SK-N-SH (cell line): ENCODE measurements around the gene PGRMC2.

ENCODE experiments used
- ELF1 ChIP-seq: IDR thresholded peaks from 2 replicates; pipeline ENCODE4 v1.4.0; 2012
- EP300 ChIP-seq, 2 experiments: IDR thresholded peaks; 2 replicates each; pipeline versions ENCODE4 v1.4.0 to v1.6.1; 2012; ENCODE audit warnings: borderline replicate concordance in 1 of 2, low read depth in 1 of 2, low read length in 1 of 2
- EZH2phosphoT487 ChIP-seq: fragments of 200-600 bp; sonication (generic); IDR thresholded peaks from 2 replicates; pipeline ENCODE4 v1.6.1; 2017; ENCODE audit warnings: low read depth, mixed run types, mild to moderate bottlenecking, antibody characterized with exemption, moderate library complexity, borderline replicate concordance
- FOXM1 ChIP-seq: IDR thresholded peaks from 2 replicates; pipeline ENCODE4 v1.4.0; 2012; ENCODE audit warnings: low read depth, mild to moderate bottlenecking
- GABPA ChIP-seq: IDR thresholded peaks from 2 replicates; pipeline ENCODE4 v1.4.0; 2012; ENCODE audit warnings: low read depth, mild to moderate bottlenecking
- JUND ChIP-seq: IDR thresholded peaks from 2 replicates; pipeline ENCODE4 v1.4.0; 2012
- NFIC ChIP-seq: IDR thresholded peaks from 2 replicates; pipeline ENCODE4 v1.4.0; 2012; ENCODE audit warnings: borderline replicate concordance
- NRF1 ChIP-seq: IDR thresholded peaks from 2 replicates; pipeline ENCODE4 v1.6.1; 2012; ENCODE audit warnings: low read depth, mild to moderate bottlenecking, low read length
- POLR2AphosphoS5 ChIP-seq: IDR thresholded peaks from 2 replicates; pipeline ENCODE4 v1.6.1; 2012; ENCODE audit warnings: low read depth, low read length
- RAD21 ChIP-seq: IDR thresholded peaks from 2 replicates; pipeline ENCODE4 v1.6.1; 2012; ENCODE audit warnings: mild to moderate bottlenecking, low read length
- YY1 ChIP-seq: IDR thresholded peaks from 2 replicates; pipeline ENCODE4 v1.4.0; 2012; ENCODE audit warnings: low read depth, mild to moderate bottlenecking
- TF ChIP-seq, protein P1 (sequence below): fragments of 200-600 bp; sonication (generic); IDR thresholded peaks from 2 replicates; pipeline ENCODE4 v1.6.1; 2017; ENCODE audit warnings: antibody characterized with exemption, mild to moderate bottlenecking, moderate library complexity
- TF ChIP-seq, protein P2 (sequence below): IDR thresholded peaks from 2 replicates; pipeline ENCODE4 v1.4.0; 2012; ENCODE audit warnings: low read depth

DNA sequence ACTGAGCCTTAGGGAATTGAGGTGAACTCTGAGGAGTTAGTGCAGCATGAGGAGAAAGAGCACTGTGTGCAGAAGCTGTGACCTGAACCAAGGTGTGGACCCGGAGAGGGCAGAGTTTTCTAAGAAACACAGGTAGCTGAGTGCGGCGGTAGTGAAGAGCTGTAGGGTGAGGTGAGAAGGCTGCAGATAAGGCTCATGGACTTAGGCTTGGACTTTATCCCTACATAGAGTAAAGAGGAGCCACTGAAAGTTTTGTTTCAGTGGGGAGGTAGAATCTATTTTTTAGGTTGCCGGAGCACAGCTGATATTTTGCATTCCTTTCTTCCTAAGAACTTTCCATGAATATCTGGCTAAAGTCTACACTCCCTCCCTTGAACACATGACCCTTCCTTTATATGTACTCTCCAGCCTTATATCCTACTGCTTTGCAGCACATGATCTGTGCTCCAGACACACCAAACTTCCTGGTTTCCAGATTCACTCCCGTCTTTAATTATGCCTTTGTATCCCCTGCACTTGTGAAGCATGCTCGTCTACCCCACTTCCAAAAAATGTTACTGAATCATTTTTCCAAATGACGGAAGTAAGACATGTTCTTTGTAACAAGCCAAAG is 10.6 kb upstream of the PGRMC2 start:
- TF ChIP-seq GABPA (no peak), EP300 (IDR thresholded peaks at IDR 0.05; ENCODE audit: borderline replicate concordance in 1 of 2, low read depth in 1 of 2, low read length in 1 of 2) (no peak), FOXM1 (no peak), EZH2phosphoT487 (no peak), ELF1 (no peak), YY1 (no peak), RAD21 (no peak), JUND (no peak), NFIC (no peak), NRF1 (no peak), POLR2AphosphoS5 (no peak)
- TF ChIP-seq, protein P1, sequence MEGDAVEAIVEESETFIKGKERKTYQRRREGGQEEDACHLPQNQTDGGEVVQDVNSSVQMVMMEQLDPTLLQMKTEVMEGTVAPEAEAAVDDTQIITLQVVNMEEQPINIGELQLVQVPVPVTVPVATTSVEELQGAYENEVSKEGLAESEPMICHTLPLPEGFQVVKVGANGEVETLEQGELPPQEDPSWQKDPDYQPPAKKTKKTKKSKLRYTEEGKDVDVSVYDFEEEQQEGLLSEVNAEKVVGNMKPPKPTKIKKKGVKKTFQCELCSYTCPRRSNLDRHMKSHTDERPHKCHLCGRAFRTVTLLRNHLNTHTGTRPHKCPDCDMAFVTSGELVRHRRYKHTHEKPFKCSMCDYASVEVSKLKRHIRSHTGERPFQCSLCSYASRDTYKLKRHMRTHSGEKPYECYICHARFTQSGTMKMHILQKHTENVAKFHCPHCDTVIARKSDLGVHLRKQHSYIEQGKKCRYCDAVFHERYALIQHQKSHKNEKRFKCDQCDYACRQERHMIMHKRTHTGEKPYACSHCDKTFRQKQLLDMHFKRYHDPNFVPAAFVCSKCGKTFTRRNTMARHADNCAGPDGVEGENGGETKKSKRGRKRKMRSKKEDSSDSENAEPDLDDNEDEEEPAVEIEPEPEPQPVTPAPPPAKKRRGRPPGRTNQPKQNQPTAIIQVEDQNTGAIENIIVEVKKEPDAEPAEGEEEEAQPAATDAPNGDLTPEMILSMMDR = no peak
- TF ChIP-seq, protein P2, sequence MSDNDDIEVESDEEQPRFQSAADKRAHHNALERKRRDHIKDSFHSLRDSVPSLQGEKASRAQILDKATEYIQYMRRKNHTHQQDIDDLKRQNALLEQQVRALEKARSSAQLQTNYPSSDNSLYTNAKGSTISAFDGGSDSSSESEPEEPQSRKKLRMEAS = no peak
